VCaP (cell line): ENCODE results near the gene RGS17.

Source experiments
- H3K27ac ChIP-seq: fragments of 450-650 bp; 2 replicates; pipeline ENCODE4 v1.5.1; 2017
- TF ChIP-seq, protein P1 (sequence below): fragments of 450-650 bp; conservative IDR thresholded peaks from 2 replicates; pipeline ENCODE4 v1.5.1; 2017; ENCODE audit warnings: mild to moderate bottlenecking, moderate library complexity

The RGS17 gene

DNA sequence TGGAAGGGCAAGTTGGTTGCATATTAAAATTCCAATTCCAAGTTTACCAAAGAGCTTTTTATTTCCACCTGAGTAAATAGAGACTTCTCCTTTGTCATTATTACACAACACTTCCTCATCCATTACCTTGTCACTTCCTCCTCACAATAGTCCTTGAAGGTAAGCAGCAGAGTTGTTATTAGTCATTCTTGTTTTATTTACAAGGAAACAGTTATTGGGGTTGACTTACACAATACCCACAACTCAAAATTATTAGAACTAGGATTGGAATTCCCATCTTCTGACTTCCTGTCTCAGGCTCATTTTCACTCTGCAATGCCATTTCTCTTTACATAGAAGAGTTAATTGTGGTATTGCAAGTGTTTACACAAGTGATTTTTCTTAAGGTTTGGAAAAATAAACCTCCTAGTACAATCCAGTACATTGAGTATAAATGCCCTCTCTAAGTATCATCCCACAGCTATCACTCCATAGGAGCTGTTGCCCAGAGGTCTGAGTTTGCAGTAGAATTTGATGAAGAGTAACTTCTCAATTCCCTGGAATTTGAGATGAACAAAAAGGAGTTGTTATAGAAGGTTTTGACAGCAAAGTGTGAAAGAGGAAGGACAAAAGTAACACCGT is 99.6 kb downstream of the RGS17 start:
- TF ChIP-seq, protein P1, sequence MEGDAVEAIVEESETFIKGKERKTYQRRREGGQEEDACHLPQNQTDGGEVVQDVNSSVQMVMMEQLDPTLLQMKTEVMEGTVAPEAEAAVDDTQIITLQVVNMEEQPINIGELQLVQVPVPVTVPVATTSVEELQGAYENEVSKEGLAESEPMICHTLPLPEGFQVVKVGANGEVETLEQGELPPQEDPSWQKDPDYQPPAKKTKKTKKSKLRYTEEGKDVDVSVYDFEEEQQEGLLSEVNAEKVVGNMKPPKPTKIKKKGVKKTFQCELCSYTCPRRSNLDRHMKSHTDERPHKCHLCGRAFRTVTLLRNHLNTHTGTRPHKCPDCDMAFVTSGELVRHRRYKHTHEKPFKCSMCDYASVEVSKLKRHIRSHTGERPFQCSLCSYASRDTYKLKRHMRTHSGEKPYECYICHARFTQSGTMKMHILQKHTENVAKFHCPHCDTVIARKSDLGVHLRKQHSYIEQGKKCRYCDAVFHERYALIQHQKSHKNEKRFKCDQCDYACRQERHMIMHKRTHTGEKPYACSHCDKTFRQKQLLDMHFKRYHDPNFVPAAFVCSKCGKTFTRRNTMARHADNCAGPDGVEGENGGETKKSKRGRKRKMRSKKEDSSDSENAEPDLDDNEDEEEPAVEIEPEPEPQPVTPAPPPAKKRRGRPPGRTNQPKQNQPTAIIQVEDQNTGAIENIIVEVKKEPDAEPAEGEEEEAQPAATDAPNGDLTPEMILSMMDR = no peak
- no peak overlapping the region; the same call in 1 of the 2 replicates for H3K27ac ChIP-seq

DNA sequence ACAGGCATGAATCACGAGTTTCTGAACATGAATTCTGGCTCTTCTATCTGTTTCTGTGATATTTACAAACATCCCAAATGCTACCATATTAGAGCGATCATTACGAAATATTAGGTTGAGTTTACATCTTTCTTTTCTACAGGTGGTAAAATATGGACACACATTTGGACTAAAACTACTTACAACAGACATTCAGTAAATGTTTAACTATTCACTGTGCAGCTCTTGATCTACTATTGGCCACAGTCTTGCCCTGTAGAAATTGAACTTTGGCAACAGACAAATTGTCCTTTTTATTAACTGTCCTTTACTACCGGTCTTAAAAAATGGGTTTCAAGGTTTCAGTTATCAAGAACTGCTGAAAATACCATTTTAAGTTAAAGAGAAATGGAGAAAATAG is 102.1 kb downstream of the RGS17 start:
- TF ChIP-seq, protein P1 = no peak

DNA sequence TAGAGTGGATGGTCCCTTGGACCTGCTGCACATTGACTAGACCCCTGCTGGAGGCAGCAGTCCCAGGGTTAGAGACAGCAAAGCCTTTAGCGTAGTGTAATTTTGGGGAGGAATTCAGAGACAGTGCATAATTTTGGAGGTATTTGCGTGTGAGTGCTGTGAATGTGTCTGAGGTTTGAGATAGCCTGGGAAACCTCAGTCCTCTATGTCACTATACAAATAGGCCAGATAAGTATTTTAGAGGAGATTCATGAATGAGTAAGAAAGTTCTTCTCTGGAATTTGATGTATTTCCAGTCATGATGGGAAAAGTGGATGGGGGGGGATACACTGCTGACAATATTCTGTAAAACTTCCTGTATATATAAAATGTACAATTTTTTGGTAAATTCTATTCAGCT is 102.8 kb downstream of the RGS17 start:
- TF ChIP-seq, protein P1 = no peak
- H3K27ac ChIP-seq = no peak overlapping the region

More for the DNA sequence above, 102.1 kb downstream of the RGS17 start:
- no peak overlapping the region for H3K27ac ChIP-seq

DNA sequence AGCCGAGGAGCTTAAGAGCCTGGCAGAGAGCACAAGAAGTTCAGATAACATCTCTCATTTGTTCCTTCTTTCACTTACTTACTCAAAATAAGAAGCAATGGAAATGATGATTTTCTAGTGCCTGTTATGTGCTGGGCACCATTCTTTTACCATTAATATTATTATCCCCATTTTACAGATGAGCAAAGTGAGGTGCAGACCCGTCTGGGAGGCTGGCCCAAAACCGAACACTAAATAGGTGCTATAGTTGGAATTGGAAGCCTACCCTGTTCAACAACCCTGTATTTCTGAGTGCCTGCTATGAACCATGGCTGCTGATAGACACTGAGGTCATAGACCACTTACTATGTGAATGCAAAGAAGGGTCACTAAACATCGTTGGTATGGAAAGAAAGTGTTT is 103.6 kb downstream of the RGS17 start:
- H3K27ac ChIP-seq = no peak overlapping the region
- TF ChIP-seq, protein P1 = no peak

DNA sequence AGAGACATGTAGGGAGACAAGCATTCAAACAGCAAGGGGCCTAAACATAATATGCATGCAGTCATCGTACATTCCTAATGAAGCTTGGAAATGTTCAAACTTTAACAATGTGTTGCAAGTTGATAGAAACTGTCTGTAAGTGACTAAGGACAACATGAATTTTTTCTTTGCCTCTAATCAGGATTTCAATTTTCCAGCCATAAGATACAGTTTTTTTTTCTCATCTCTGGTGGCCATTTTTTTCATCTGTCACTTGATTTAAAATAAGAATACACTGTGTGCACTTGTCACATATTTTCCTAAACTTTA is 106.4 kb downstream of the RGS17 start:
- TF ChIP-seq, protein P1 = peak; percentile 57
- H3K27ac ChIP-seq = no peak overlapping the region

DNA sequence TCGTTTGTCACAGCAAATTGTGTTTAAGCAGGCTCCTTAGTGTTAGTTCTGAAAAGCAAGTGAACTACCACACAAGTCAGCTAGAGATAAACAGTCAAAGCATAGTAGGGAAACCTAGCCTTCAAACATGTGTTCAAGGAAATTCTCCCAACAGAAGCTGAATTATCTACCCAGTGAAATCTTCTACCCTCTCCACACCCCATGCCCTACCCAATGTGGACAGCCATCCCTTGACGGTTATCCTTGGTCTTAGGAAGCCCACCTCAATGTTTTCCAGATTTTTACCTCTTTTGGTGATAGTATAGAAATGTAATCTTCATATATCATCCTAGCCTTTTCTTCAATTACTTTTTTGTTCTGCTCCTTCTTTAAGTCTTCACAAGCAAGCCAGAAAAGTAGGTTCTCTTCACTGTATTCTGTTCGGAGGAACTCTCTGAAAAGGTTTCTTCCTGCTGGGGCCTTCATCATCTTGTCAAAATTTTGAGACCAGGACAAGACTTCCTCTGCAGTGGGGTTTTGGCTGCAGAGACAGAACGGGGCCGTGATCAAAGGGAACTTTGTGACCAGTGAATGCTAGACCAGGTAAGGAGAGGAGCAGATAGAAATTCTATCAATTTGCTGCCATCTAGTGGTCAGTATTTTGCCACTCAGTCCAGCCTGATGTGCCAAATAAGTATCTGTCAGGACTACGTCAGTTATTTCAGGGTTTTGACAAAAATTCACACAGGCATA is 106.9 kb downstream of the RGS17 start:
- TF ChIP-seq, protein P1 = peak; percentile 87
- no peak overlapping the region for H3K27ac ChIP-seq

DNA sequence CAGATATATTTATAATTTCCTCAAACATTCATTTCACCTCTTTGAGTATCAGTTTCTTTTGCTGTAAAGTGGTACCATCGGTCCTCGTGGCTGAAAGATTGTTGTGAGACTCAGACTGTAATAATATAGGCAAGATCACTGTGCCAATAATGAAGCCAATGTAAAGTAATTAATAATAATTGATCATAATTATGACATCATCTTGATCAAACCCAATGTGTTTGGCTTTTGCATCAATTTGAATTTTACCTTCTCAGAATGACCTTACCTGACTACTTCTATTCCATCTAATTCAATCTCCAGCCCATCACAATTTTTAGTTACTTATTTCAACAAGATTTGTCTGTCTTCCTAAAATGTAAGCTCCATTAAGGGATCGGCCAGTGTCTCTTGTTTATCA is 112.7 kb downstream of the RGS17 start:
- no peak overlapping the region for H3K27ac ChIP-seq
- TF ChIP-seq, protein P1 = no peak
